Measurements from ENCODE around the gene PPM1K. TPM values are rescaled to one million over a fixed set of nuclear protein-coding genes. Genes with fewer than 3 reads are reported as not detected.

The PPM1K gene
- total RNA-seq, 1 donor from 2014 or later: 15.9 TPM

DNA sequence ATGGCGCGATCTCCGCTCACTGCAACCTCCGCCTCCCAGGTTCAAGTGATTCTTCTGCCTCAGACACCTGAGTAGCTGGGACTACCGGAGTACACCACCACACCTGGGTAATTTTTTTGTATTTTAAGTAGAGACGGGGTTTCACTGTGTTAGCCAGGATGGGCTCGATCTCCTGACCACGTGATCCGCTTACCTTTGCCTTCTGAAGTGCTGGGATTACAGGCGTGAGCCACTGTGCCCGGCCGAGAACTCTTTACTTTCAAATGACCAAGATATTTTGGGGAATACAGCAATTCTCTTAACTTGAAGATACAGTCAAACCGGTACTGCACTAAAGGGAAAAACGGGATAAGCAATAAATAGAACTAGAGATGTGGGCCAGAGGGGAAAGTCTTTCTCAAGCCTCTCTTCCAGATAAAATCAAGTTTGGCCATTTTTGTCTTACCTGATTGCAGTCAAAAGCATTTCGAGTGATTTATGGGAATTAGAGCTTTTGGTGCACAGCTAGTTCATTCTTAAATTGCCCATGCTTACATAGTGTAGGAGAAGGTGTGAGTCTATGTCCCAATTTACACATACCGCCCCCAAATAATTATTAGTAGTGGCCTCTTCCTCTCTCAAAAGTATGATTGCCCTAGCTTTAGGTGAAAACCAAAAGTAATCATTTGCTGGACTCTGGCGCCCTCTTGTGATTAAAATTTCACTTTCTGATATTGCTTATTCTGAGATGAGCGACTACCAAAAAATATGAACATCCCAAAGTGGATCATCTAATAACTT is 72.7 kb downstream of the PPM1K start:
- no peak for DNase-seq (ENCODE audit: extremely low spot score, unreplicated experiment)

DNA sequence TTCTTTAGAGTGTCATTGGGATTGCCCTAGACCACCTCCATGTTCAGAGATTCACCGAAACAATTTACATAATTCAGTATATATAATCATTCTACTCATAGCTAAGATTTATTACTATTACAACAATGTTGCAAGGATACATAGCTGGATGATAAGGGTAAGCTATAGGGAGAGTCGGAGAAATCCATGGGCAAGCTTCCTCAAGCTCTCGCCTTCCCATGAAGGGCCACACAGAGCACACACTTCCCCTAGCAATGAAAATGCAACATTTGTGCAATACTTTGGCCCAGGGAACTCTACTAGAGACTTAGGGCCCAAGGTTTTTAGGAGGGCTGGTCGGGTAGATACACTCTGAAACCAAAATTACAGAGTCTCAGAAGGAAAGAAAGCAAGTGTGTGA is 76.2 kb downstream of the PPM1K start:
- DNase-seq (ENCODE audit: extremely low spot score, unreplicated experiment): no peak
- peaks cover 7% of the 10 kb centered on the region for H3K27me3 Mint-ChIP-seq (ENCODE audit: unreplicated experiment)

More for the DNA sequence above, 72.7 kb downstream of the PPM1K start:
- TF ChIP-seq, protein P1, sequence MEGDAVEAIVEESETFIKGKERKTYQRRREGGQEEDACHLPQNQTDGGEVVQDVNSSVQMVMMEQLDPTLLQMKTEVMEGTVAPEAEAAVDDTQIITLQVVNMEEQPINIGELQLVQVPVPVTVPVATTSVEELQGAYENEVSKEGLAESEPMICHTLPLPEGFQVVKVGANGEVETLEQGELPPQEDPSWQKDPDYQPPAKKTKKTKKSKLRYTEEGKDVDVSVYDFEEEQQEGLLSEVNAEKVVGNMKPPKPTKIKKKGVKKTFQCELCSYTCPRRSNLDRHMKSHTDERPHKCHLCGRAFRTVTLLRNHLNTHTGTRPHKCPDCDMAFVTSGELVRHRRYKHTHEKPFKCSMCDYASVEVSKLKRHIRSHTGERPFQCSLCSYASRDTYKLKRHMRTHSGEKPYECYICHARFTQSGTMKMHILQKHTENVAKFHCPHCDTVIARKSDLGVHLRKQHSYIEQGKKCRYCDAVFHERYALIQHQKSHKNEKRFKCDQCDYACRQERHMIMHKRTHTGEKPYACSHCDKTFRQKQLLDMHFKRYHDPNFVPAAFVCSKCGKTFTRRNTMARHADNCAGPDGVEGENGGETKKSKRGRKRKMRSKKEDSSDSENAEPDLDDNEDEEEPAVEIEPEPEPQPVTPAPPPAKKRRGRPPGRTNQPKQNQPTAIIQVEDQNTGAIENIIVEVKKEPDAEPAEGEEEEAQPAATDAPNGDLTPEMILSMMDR (IDR thresholded peaks at IDR 0.05): peak; percentile 80
- H3K4me3 Mint-ChIP-seq (ENCODE audit: unreplicated experiment): no peak overlapping the region
- no peaks in the 10 kb centered on the region for H3K4me1 Mint-ChIP-seq (ENCODE audit: unreplicated experiment)
- H3K27ac Mint-ChIP-seq (ENCODE audit: unreplicated experiment): no peak overlapping the region
- H3K27me3 Mint-ChIP-seq (ENCODE audit: unreplicated experiment): peaks cover 18% of the 10 kb centered on the region
- no peaks in the 10 kb centered on the region for H3K36me3 Mint-ChIP-seq (ENCODE audit: unreplicated experiment)
- H3K9me3 Mint-ChIP-seq (ENCODE audit: unreplicated experiment): no peaks in the 10 kb centered on the region

More for the DNA sequence above, 76.2 kb downstream of the PPM1K start:
- Mint-ChIP-seq H3K27ac (ENCODE audit: unreplicated experiment) (no peak overlapping the region), H3K4me1 (ENCODE audit: unreplicated experiment) (no peaks in the 10 kb centered on the region), H3K4me3 (ENCODE audit: unreplicated experiment) (no peak overlapping the region), H3K9me3 (ENCODE audit: unreplicated experiment) (no peaks in the 10 kb centered on the region), H3K36me3 (ENCODE audit: unreplicated experiment) (no peaks in the 10 kb centered on the region)
- TF ChIP-seq, protein P1 (IDR thresholded peaks at IDR 0.05): no peak

Other genes with a start within 250 kb of the PPM1K start
- gene ABCG2, start 125.9 kb downstream of the PPM1K start, total RNA-seq: 0.24 TPM in 1 of 2 replicates, not detected in the other
- gene HERC6, start 94.3 kb upstream of the PPM1K start, total RNA-seq: 2.3 and 2.8 TPM in 2 replicates
- 0.81 and 0.91 TPM in 2 replicates for gene HERC5, start 172.6 kb upstream of the PPM1K start, total RNA-seq
- gene PYURF, start 239.2 kb upstream of the PPM1K start, total RNA-seq: 67.0 and 69.1 TPM in 2 replicates